ENCODE results near the gene ITM2B. TPM values are rescaled to one million over a fixed set of nuclear protein-coding genes. Genes with fewer than 3 reads are reported as not detected.

Gene ITM2B
- total and polyA plus RNA-seq, 4 donors, result 371 to 853 (median 469) TPM

- ATAC-seq (ENCODE audit: insufficient read depth, low FRiP score) (no peak), DNase-seq (no peak)
- TF ChIP-seq, protein P1, sequence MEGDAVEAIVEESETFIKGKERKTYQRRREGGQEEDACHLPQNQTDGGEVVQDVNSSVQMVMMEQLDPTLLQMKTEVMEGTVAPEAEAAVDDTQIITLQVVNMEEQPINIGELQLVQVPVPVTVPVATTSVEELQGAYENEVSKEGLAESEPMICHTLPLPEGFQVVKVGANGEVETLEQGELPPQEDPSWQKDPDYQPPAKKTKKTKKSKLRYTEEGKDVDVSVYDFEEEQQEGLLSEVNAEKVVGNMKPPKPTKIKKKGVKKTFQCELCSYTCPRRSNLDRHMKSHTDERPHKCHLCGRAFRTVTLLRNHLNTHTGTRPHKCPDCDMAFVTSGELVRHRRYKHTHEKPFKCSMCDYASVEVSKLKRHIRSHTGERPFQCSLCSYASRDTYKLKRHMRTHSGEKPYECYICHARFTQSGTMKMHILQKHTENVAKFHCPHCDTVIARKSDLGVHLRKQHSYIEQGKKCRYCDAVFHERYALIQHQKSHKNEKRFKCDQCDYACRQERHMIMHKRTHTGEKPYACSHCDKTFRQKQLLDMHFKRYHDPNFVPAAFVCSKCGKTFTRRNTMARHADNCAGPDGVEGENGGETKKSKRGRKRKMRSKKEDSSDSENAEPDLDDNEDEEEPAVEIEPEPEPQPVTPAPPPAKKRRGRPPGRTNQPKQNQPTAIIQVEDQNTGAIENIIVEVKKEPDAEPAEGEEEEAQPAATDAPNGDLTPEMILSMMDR (IDR thresholded peaks at IDR 0.05; ENCODE audit: control extremely low read depth, extremely low read depth), result no peak
- 95 to 100% methylated on average over 1 of the region's 1 CpG for WGBS, 2 donors
- H3K4me3 ChIP-seq, result no peak overlapping the region
- no peak overlapping the region for H3K27ac ChIP-seq (ENCODE audit: low read depth in 1 of 2, low read length in 1 of 2)
- H3K4me1 ChIP-seq (ENCODE audit: control insufficient read depth in 5 of 5, insufficient read depth in 5 of 5, low read length in 5 of 5), result peaks cover 0 to 13% (median 0%) of the 10 kb centered on the region in 5 donors
- no peaks in the 10 kb centered on the region for H3K27me3 ChIP-seq (ENCODE audit: control insufficient read depth in 3 of 3, insufficient read depth in 3 of 3, low read length in 2 of 3)
- H3K9ac ChIP-seq (ENCODE audit: insufficient read depth in 1 of 2, low read length in 2 of 2), result no peak overlapping the region
- no peaks in the 10 kb centered on the region for H3K36me3 ChIP-seq (ENCODE audit: control insufficient read depth in 4 of 4, insufficient read depth in 4 of 4, low read length in 4 of 4)
- no peaks in the 10 kb centered on the region for H3K9me3 ChIP-seq (ENCODE audit: control insufficient read depth in 4 of 4, insufficient read depth in 3 of 4, low read length in 3 of 4)
Observed at GRCh38 chr13:48186722-48187121, 46.3 kb upstream of the ITM2B start.

- H3K4me1 ChIP-seq (ENCODE audit: control insufficient read depth in 5 of 5, insufficient read depth in 5 of 5, low read length in 5 of 5), result peaks cover 0 to 13% (median 0%) of the 10 kb centered on the region in 5 donors
- no peaks in the 10 kb centered on the region for H3K36me3 ChIP-seq (ENCODE audit: control insufficient read depth in 4 of 4, insufficient read depth in 4 of 4, low read length in 4 of 4)
- WGBS, 2 donors, result 47 to 67% methylated on average over 1 of the region's 1 CpG
- DNase-seq (no peak), ATAC-seq (ENCODE audit: insufficient read depth, low FRiP score) (no peak)
- no peak overlapping the region for H3K4me3 ChIP-seq
- H3K27ac ChIP-seq (ENCODE audit: low read depth in 1 of 2, low read length in 1 of 2), result no peak overlapping the region
- H3K9ac ChIP-seq (ENCODE audit: insufficient read depth in 1 of 2, low read length in 2 of 2), result no peak overlapping the region
- H3K9me3 ChIP-seq (ENCODE audit: control insufficient read depth in 4 of 4, insufficient read depth in 3 of 4, low read length in 3 of 4), result no peaks in the 10 kb centered on the region
- TF ChIP-seq, protein P1 (IDR thresholded peaks at IDR 0.05; ENCODE audit: control extremely low read depth, extremely low read depth), result no peak
- H3K27me3 ChIP-seq (ENCODE audit: control insufficient read depth in 3 of 3, insufficient read depth in 3 of 3, low read length in 2 of 3), result no peaks in the 10 kb centered on the region
Observed at GRCh38 chr13:48188131-48188530, 44.9 kb upstream of the ITM2B start.

GRCh38 chr13:48188601-48189000, 44.4 kb upstream of the ITM2B start:
- DNase-seq (no peak), ATAC-seq (ENCODE audit: insufficient read depth, low FRiP score) (no peak)
- TF ChIP-seq, protein P1 (IDR thresholded peaks at IDR 0.05; ENCODE audit: control extremely low read depth, extremely low read depth), result no peak
- no peaks in the 10 kb centered on the region for H3K36me3 ChIP-seq (ENCODE audit: control insufficient read depth in 4 of 4, insufficient read depth in 4 of 4, low read length in 4 of 4)
- WGBS, 2 donors, result 69 to 76% methylated on average over 2 of the region's 2 CpGs
- H3K9me3 ChIP-seq (ENCODE audit: control insufficient read depth in 4 of 4, insufficient read depth in 3 of 4, low read length in 3 of 4), result no peaks in the 10 kb centered on the region
- no peak overlapping the region for H3K9ac ChIP-seq (ENCODE audit: insufficient read depth in 1 of 2, low read length in 2 of 2)
- no peak overlapping the region for H3K4me3 ChIP-seq
- peaks cover 0 to 13% (median 0%) of the 10 kb centered on the region in 5 donors for H3K4me1 ChIP-seq (ENCODE audit: control insufficient read depth in 5 of 5, insufficient read depth in 5 of 5, low read length in 5 of 5)
- H3K27me3 ChIP-seq (ENCODE audit: control insufficient read depth in 3 of 3, insufficient read depth in 3 of 3, low read length in 2 of 3), result no peaks in the 10 kb centered on the region
- H3K27ac ChIP-seq (ENCODE audit: low read depth in 1 of 2, low read length in 1 of 2), result no peak overlapping the region

DNA sequence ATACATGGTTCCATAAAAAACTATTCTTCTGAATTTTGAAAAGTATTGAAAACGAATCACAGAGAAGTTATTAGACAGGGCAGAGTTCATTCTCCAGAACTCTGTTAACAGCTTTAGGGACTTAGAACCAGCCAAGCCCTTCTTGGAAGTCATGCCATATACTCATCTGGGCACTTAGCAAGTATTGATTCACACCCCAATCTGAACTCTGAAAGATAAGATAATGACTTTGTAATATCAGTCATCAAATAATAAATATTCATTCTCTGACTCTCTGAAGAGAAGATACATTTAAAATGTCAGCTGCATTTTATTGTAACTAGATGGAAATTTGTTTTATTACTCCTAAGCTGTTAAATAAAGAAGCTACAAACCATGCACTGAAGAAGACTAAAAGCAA, 43.8 kb upstream of the ITM2B start:
- Histone ChIP-seq H3K36me3 (ENCODE audit: control insufficient read depth in 4 of 4, insufficient read depth in 4 of 4, low read length in 4 of 4) (no peaks in the 10 kb centered on the region), H3K9me3 (ENCODE audit: control insufficient read depth in 4 of 4, insufficient read depth in 3 of 4, low read length in 3 of 4) (no peaks in the 10 kb centered on the region), H3K4me1 (ENCODE audit: control insufficient read depth in 5 of 5, insufficient read depth in 5 of 5, low read length in 5 of 5) (peaks cover 0 to 10% (median 0%) of the 10 kb centered on the region in 5 donors), H3K27ac (ENCODE audit: low read depth in 1 of 2, low read length in 1 of 2) (no peak overlapping the region), H3K4me3 (no peak overlapping the region), H3K9ac (ENCODE audit: insufficient read depth in 1 of 2, low read length in 2 of 2) (no peak overlapping the region), H3K27me3 (ENCODE audit: control insufficient read depth in 3 of 3, insufficient read depth in 3 of 3, low read length in 2 of 3) (no peaks in the 10 kb centered on the region)
- 82 to 98% methylated on average over 1 of the region's 1 CpG for WGBS, 2 donors
- DNase-seq, result no peak
- TF ChIP-seq, protein P1 (IDR thresholded peaks at IDR 0.05; ENCODE audit: control extremely low read depth, extremely low read depth), result no peak
- ATAC-seq (ENCODE audit: insufficient read depth, low FRiP score), result no peak
